Liver (tissue), 9 donors: ENCODE results near the gene RTL10. TPM values are rescaled to one million over a fixed set of nuclear protein-coding genes. Genes with fewer than 3 reads are reported as not detected.

Source experiments
- DNase-seq: peaks from one replicate; pipeline ENCODE4 v3.0.0-alpha.2; 2017; ENCODE audit warnings: low spot score
- H3K27ac ChIP-seq, 2 donors: one replicate each; pipeline ENCODE4 v1.7.0; 2013; ENCODE audit warnings: inconsistent platforms in 2 of 2, low read length in 2 of 2, control low read depth in 1 of 2, low read depth in 1 of 2, mild to moderate bottlenecking in 1 of 2
- H3K27me3 ChIP-seq, 4 donors: one replicate each; pipeline versions ENCODE4 v1.6.1 to v1.7.0; 2013; ENCODE audit warnings: low read length in 3 of 4, inconsistent platforms in 1 of 4, mild to moderate bottlenecking in 1 of 4, moderate library complexity in 1 of 4; ENCODE audit not compliant: control insufficient read depth in 4 of 4, insufficient read depth in 4 of 4
- H3K36me3 ChIP-seq, 4 donors: one replicate each; pipeline versions ENCODE4 v1.6.1 to v1.7.0; 2013; ENCODE audit warnings: low read length in 3 of 4, mild to moderate bottlenecking in 3 of 4, low read depth in 1 of 4, moderate library complexity in 1 of 4; ENCODE audit not compliant: control insufficient read depth in 4 of 4, insufficient read depth in 3 of 4
- H3K4me1 ChIP-seq, 4 donors: one replicate each; pipeline versions ENCODE4 v1.6.1 to v1.7.0; 2013; ENCODE audit warnings: low read length in 3 of 4, mild to moderate bottlenecking in 3 of 4, moderate library complexity in 1 of 4; ENCODE audit not compliant: control insufficient read depth in 4 of 4, insufficient read depth in 4 of 4
- H3K4me3 ChIP-seq, 3 donors: one replicate each; pipeline versions ENCODE4 v1.6.1 to v1.7.0; 2013; ENCODE audit warnings: low read length in 3 of 3, control low read depth in 1 of 3, low read depth in 1 of 3, mild to moderate bottlenecking in 1 of 3
- H3K9ac ChIP-seq, 2 donors: one replicate each; pipeline ENCODE4 v1.7.0; 2013; ENCODE audit warnings: low read length in 2 of 2, mild to moderate bottlenecking in 2 of 2, moderate library complexity in 2 of 2, control low read depth in 1 of 2, low read depth in 1 of 2
- H3K9me3 ChIP-seq, 4 donors: one replicate each; pipeline versions ENCODE4 v1.6.1 to v1.7.0; 2013; ENCODE audit warnings: low read length in 3 of 4; ENCODE audit not compliant: control insufficient read depth in 4 of 4
- EGR1 ChIP-seq, 2 donors: IDR thresholded peaks; 2 replicates each; pipeline ENCODE4 v1.6.1; 2016 to 2018; ENCODE audit warnings: antibody characterized with exemption in 2 of 2, low read depth in 2 of 2
- GABPA ChIP-seq, 2 donors: IDR thresholded peaks in 1 of 2; conservative IDR thresholded peaks in 1 of 2; 2 replicates each; pipeline ENCODE4 v1.6.1; 2016; ENCODE audit warnings: antibody characterized with exemption in 2 of 2, mild to moderate bottlenecking in 1 of 2, moderate library complexity in 1 of 2
- HNF4G ChIP-seq: IDR thresholded peaks from 2 replicates; pipeline ENCODE4 v1.6.1; 2016; ENCODE audit warnings: antibody characterized with exemption
- JUND ChIP-seq, 2 donors: IDR thresholded peaks; 2 replicates each; pipeline ENCODE4 v1.6.1; 2016; ENCODE audit warnings: antibody characterized with exemption in 2 of 2
- RAD21 ChIP-seq, 2 donors: IDR thresholded peaks; 2 replicates each; pipeline ENCODE4 v1.6.1; 2016; ENCODE audit warnings: antibody characterized with exemption in 2 of 2, mild to moderate bottlenecking in 2 of 2
- RXRA ChIP-seq, 2 donors: IDR thresholded peaks; 2 replicates each; pipeline ENCODE4 v1.6.1; 2017 to 2018; ENCODE audit warnings: antibody characterized with exemption in 2 of 2, mild to moderate bottlenecking in 1 of 2
- SP1 ChIP-seq: IDR thresholded peaks from 2 replicates; pipeline ENCODE4 v1.6.1; 2018; ENCODE audit warnings: antibody characterized with exemption, mild to moderate bottlenecking
- TAF1 ChIP-seq: conservative IDR thresholded peaks from 2 replicates; pipeline ENCODE4 v1.6.1; 2016; ENCODE audit warnings: antibody characterized with exemption, mild to moderate bottlenecking
- WGBS: extraction: QIAGEN DNeasy Blood & Tissue Kit; methylation state at CpG from one replicate; pipeline ENCODE4 v1.1.7; 2013; 5-methylcytosine and 5-hydroxymethylcytosine counted together
- polyA plus RNA-seq, 2 donors: library from polyadenylated mRNA; stranded (reverse) in 1 of 2; unstranded in 1 of 2; fragments of 200-250 nt in 1 of 2; fragments of >200 nt in 1 of 2; fragmentation: Nextera tagmentation in 1 of 2; extraction: Ambion mirVana in 1 of 2; gene quantifications; one replicate each; pipeline versions ENCODE4 v1.2.1 to v1.2.3, GENCODE V29; 2013 to 2015
- total RNA-seq, 2 donors: library from RNA; depleted of rRNA; stranded (reverse); fragments of >200 nt; gene quantifications; one replicate each; pipeline ENCODE4 v1.2.3, GENCODE V29; 2014
- TF ChIP-seq, protein P1 (sequence below): IDR thresholded peaks from 2 replicates; pipeline ENCODE4 v1.6.1; 2016; ENCODE audit warnings: antibody characterized with exemption, mild to moderate bottlenecking
- TF ChIP-seq, protein P2 (sequence below): IDR thresholded peaks from 2 replicates; pipeline ENCODE4 v1.6.1; 2016; ENCODE audit warnings: antibody characterized with exemption
- donor health status: healthy.
- donor health status: healthy.
- donor health status: healthy.
- donor health status: healthy.
- donor health status: healthy.

The RTL10 gene
- total and polyA plus RNA-seq, 4 donors: 4.2 to 8.3 (median 7.4) TPM

DNA sequence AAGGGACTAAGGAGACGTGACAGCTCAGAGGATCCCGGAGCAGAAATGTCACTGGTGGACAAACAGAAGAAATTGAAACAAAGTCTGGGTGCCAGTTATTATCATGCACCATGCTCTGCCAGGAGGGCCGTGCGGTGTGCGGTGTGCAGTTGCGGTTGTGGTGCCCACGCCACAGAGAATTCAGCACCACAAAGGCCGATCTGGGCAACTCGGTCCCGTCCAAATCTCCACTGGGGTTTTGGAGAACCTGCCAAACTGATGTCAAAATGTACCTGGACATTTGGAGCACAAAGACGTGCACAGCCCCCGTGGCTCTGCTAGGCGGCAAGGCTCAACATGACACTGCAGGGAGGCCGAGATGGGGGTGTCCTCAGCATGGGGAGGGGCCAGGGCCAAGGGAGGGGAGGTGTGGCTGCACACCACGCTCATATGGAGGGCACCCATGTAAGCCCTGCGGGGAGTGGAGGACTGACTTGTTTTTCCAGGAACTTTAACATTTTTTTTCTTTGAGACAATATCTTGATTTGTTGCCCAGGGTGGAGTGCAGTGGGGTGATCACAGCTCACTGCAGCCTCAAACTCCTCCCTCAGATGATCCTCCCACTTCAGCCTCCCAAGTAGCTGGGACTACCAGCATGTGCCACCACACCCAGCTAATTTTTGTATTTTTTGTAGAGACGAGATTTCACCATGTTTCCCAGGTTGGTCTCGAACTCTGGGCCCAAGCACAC lies 39.4 kb downstream of the RTL10 start:
- Histone ChIP-seq H3K4me1 (no peaks in the 10 kb centered on the region), H3K4me3 (no peak overlapping the region), H3K36me3 (no peaks in the 10 kb centered on the region), H3K27ac (no peak overlapping the region), H3K9me3 (no peaks in the 10 kb centered on the region), H3K9ac (no peak overlapping the region), H3K27me3 (no peaks in the 10 kb centered on the region)
- 96% methylated on average over 18 of the region's 18 CpGs for WGBS
- no peak for DNase-seq
- TF ChIP-seq, protein P1, sequence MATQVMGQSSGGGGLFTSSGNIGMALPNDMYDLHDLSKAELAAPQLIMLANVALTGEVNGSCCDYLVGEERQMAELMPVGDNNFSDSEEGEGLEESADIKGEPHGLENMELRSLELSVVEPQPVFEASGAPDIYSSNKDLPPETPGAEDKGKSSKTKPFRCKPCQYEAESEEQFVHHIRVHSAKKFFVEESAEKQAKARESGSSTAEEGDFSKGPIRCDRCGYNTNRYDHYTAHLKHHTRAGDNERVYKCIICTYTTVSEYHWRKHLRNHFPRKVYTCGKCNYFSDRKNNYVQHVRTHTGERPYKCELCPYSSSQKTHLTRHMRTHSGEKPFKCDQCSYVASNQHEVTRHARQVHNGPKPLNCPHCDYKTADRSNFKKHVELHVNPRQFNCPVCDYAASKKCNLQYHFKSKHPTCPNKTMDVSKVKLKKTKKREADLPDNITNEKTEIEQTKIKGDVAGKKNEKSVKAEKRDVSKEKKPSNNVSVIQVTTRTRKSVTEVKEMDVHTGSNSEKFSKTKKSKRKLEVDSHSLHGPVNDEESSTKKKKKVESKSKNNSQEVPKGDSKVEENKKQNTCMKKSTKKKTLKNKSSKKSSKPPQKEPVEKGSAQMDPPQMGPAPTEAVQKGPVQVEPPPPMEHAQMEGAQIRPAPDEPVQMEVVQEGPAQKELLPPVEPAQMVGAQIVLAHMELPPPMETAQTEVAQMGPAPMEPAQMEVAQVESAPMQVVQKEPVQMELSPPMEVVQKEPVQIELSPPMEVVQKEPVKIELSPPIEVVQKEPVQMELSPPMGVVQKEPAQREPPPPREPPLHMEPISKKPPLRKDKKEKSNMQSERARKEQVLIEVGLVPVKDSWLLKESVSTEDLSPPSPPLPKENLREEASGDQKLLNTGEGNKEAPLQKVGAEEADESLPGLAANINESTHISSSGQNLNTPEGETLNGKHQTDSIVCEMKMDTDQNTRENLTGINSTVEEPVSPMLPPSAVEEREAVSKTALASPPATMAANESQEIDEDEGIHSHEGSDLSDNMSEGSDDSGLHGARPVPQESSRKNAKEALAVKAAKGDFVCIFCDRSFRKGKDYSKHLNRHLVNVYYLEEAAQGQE: no peak
- TF ChIP-seq RXRA (IDR thresholded peaks at IDR 0.05) (no peak), TAF1 (no peak), JUND (IDR thresholded peaks at IDR 0.05) (no peak), GABPA (IDR thresholded peaks at IDR 0.05 in 1 of 2, conservative IDR thresholded peaks at IDR 0.05 in 1 of 2) (no peak)
- TF ChIP-seq, protein P2, sequence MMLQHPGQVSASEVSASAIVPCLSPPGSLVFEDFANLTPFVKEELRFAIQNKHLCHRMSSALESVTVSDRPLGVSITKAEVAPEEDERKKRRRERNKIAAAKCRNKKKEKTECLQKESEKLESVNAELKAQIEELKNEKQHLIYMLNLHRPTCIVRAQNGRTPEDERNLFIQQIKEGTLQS: no peak

DNA sequence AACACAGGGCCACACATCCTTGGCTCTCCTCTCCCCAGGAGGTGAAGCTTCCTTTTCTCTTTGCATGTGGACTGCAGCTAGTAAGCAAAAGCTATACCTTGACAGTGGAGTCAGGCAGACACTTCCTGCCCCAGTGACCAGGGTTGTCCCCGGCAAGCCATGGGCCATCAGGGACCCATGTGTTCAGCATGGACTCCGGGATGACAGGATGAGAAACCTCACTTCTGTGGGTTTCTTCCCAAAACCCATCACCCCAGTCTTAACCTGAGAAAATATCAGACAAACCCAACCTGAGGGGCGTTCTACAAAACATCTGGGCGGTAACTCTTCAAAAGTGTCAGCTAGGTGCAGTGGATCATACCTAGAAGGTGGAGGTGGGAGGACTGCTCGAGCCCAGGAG lies 40.2 kb downstream of the RTL10 start:
- H3K36me3 ChIP-seq: no peaks in the 10 kb centered on the region
- H3K4me1 ChIP-seq: peaks cover 0 to 1% (median 0%) of the 10 kb centered on the region in 4 donors
- H3K27me3 ChIP-seq: no peaks in the 10 kb centered on the region
- H3K9ac ChIP-seq: no peak overlapping the region
- H3K27ac ChIP-seq: no peak overlapping the region
- DNase-seq: no peak
- 95% methylated on average over 5 of the region's 5 CpGs for WGBS
- H3K9me3 ChIP-seq: no peaks in the 10 kb centered on the region
- TF ChIP-seq HNF4G: no peak
- TF ChIP-seq, protein P2: no peak
- H3K4me3 ChIP-seq: no peak overlapping the region

DNA sequence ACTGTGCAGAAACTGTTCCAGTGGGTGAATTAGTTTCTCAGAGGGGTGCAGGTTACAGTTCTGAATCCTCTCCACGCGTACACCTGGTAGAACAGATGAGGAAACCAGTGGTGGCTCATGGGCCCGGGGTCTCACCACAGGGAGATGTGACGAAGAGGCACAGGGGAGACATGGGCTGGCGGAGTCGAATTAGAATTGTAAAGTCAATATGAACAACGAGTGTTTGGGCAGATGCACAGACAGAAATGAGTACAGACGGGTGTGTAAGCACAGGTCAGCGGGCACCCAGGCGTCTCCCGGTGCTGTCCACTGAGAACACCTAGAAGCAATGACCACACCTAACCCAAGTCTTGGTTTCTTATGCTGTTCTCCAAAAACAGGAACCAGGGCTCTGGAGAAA lies 41.8 kb downstream of the RTL10 start:
- TF ChIP-seq SP1 (no peak), RXRA (IDR thresholded peaks at IDR 0.05) (no peak), EGR1 (IDR thresholded peaks at IDR 0.05; ENCODE audit: low read depth in 2 of 2) (no peak), HNF4G (no peak), RAD21 (IDR thresholded peaks at IDR 0.05) (no peak)
- TF ChIP-seq, protein P1: no peak
- TF ChIP-seq, protein P2: no peak
- no peaks in the 10 kb centered on the region for H3K27me3 ChIP-seq
- H3K4me1 ChIP-seq: peaks cover 0 to 6% (median 1%) of the 10 kb centered on the region in 4 donors
- no peaks in the 10 kb centered on the region for H3K36me3 ChIP-seq
- no peak overlapping the region for H3K27ac ChIP-seq
- H3K4me3 ChIP-seq: no peak overlapping the region
- H3K9ac ChIP-seq: no peak overlapping the region
- H3K9me3 ChIP-seq: no peaks in the 10 kb centered on the region
- 95% methylated on average over 11 of the region's 11 CpGs for WGBS
- DNase-seq: no peak
